SK-N-SH (cell line): ENCODE data around the gene DNAH5. TPM values are rescaled to one million over a fixed set of nuclear protein-coding genes. Genes with fewer than 3 reads are reported as not detected.
A peak's percentile ranks its signal among the peaks of the same experiment; 100 is the strongest.

Experiments
- CTCF ChIA-PET: fragments of 300-600, 350-600 bp; formaldehyde crosslinking; extraction: SDS; loops from one replicate; lab custom pipeline; 2021; lab: Yijun Ruan, JAX
- POLR2A ChIA-PET: fragments of 350-600 bp; sonication (Branson Sonifier 250); formaldehyde crosslinking; extraction: SDS; loops from one replicate; lab custom pipeline; 2020; ENCODE audit warnings: antibody characterized with exemption, inconsistent platforms; lab: Yijun Ruan, JAX
- DNase-seq: peaks from one replicate; pipeline ENCODE4 v3.0.0; 2012
- H2AFZ ChIP-seq: fragments of 200-600 bp; sonication (generic); 2 replicates; pipeline ENCODE4 v1.8.1; 2016; ENCODE audit warnings: antibody characterized with exemption, mild to moderate bottlenecking, low read depth
- H3F3A ChIP-seq: fragments of 200-600 bp; sonication (generic); replicated peaks from 2 replicates; pipeline ENCODE3; 2016; ENCODE audit warnings: antibody characterized with exemption, mild to moderate bottlenecking; ENCODE audit not compliant: insufficient read depth
- H3K27ac ChIP-seq, 2 experiments: fragments of 200-500 bp in 1 of 2; fragments of 200-600 bp in 1 of 2; sonication (Bioruptor generic) in 1 of 2; sonication (generic), shearing (Covaris generic) in 1 of 2; 2 replicates each; pipeline versions ENCODE4 v1.5.1 to v1.6.1; 2014 to 2016; ENCODE audit warnings: low read depth in 2 of 2, inconsistent platforms in 1 of 2, low read length in 1 of 2, mild to moderate bottlenecking in 1 of 2, mixed read lengths in 1 of 2
- H3K27me3 ChIP-seq: fragments of 200-600 bp; sonication (generic), shearing (Covaris generic); 2 replicates; pipeline ENCODE4 v1.6.1; 2016; ENCODE audit warnings: mixed run types; ENCODE audit not compliant: insufficient read depth
- H3K36me3 ChIP-seq, 2 experiments: fragments of 200-500 bp in 1 of 2; fragments of 200-600 bp in 1 of 2; sonication (Bioruptor generic) in 1 of 2; sonication (generic) in 1 of 2; replicated peaks in 1 of 2; 2 replicates each; pipeline versions ENCODE3 to v1.5.1; 2014 to 2016; ENCODE audit warnings: low read length in 1 of 2, mild to moderate bottlenecking in 1 of 2; ENCODE audit not compliant: insufficient read depth in 2 of 2, control insufficient read depth in 1 of 2
- H3K4me1 ChIP-seq, 2 experiments: fragments of 200-500 bp in 1 of 2; fragments of 200-600 bp in 1 of 2; sonication (Bioruptor generic) in 1 of 2; sonication (generic), shearing (Covaris generic) in 1 of 2; 2 replicates each; pipeline versions ENCODE4 v1.5.1 to v1.6.1; 2014 to 2016; ENCODE audit warnings: low read depth in 1 of 2, low read length in 1 of 2, mixed run types in 1 of 2; ENCODE audit not compliant: insufficient read depth in 2 of 2, control insufficient read depth in 1 of 2
- H3K4me2 ChIP-seq: fragments of 200-600 bp; sonication (generic), shearing (Covaris generic); 2 replicates; pipeline ENCODE4 v1.6.1; 2017; ENCODE audit warnings: mixed run types
- H3K4me3 ChIP-seq, 2 experiments: fragments of 200-500 bp in 1 of 2; fragments of 200-600 bp in 1 of 2; sonication (Bioruptor generic) in 1 of 2; sonication (generic), shearing (Covaris generic) in 1 of 2; 2 replicates each; pipeline versions ENCODE4 v1.5.1 to v1.8.1; 2014 to 2016; ENCODE audit warnings: low read depth in 2 of 2, inconsistent platforms in 1 of 2, low read length in 1 of 2, mild to moderate bottlenecking in 1 of 2, mixed read lengths in 1 of 2, moderate library complexity in 1 of 2
- H3K79me2 ChIP-seq: fragments of 200-600 bp; sonication (generic); 2 replicates; pipeline ENCODE4 v1.8.1; 2017; ENCODE audit warnings: mild to moderate bottlenecking; ENCODE audit not compliant: insufficient read depth
- H3K9ac ChIP-seq: fragments of 200-600 bp; sonication (generic); 2 replicates; pipeline ENCODE4 v1.6.1; 2017; ENCODE audit warnings: mixed run types
- H3K9me2 ChIP-seq: fragments of 200-600 bp; sonication (generic); 2 replicates; pipeline ENCODE4 v1.6.1; 2017; ENCODE audit warnings: mixed run types
- H3K9me3 ChIP-seq: fragments of 200-600 bp; sonication (generic); 2 replicates; pipeline ENCODE4 v1.6.1; 2017; ENCODE audit warnings: mixed run types, mild to moderate bottlenecking, moderate library complexity
- H4K20me1 ChIP-seq: fragments of 200-600 bp; sonication (generic); 2 replicates; pipeline ENCODE4 v1.6.1; 2017; ENCODE audit warnings: mild to moderate bottlenecking, mixed run types; ENCODE audit not compliant: insufficient read depth
- CTCF ChIP-seq: fragments of 200-600 bp; sonication (generic); IDR thresholded peaks from 2 replicates; pipeline ENCODE4 v1.6.1; 2017; ENCODE audit warnings: antibody characterized with exemption, mild to moderate bottlenecking, moderate library complexity
- EZH2phosphoT487 ChIP-seq: fragments of 200-600 bp; sonication (generic); IDR thresholded peaks from 2 replicates; pipeline ENCODE4 v1.6.1; 2017; ENCODE audit warnings: low read depth, mixed run types, mild to moderate bottlenecking, antibody characterized with exemption, moderate library complexity, borderline replicate concordance
- FOSL2 ChIP-seq: IDR thresholded peaks from 2 replicates; pipeline ENCODE4 v1.4.0; 2012; ENCODE audit warnings: low read depth, mild to moderate bottlenecking, moderate library complexity, borderline replicate concordance
- FOXJ3 ChIP-seq: sonication (generic); formaldehyde crosslinking; IDR thresholded peaks from 2 replicates; pipeline ENCODE4 v1.5.1; 2020; ENCODE audit warnings: mild to moderate bottlenecking, missing genetic modification reagents
- FOXM1 ChIP-seq: IDR thresholded peaks from 2 replicates; pipeline ENCODE4 v1.4.0; 2012; ENCODE audit warnings: low read depth, mild to moderate bottlenecking
- GATA2 ChIP-seq: sonication (generic); formaldehyde crosslinking; IDR thresholded peaks from 2 replicates; pipeline ENCODE4 v1.5.0; 2020; ENCODE audit warnings: mild to moderate bottlenecking, missing genetic modification reagents
- MAX ChIP-seq: IDR thresholded peaks from 2 replicates; pipeline ENCODE4 v1.4.0; 2012; ENCODE audit warnings: low read depth
- MEF2A ChIP-seq: IDR thresholded peaks from 2 replicates; pipeline ENCODE4 v1.4.0; 2012; ENCODE audit warnings: low read depth, borderline replicate concordance
- MXI1 ChIP-seq: IDR thresholded peaks from 2 replicates; pipeline ENCODE4 v1.6.1; 2012; ENCODE audit warnings: mild to moderate bottlenecking, low read depth, low read length, improper control_type of control experiment
- NFIC ChIP-seq: IDR thresholded peaks from 2 replicates; pipeline ENCODE4 v1.4.0; 2012; ENCODE audit warnings: borderline replicate concordance
- PBX3 ChIP-seq: IDR thresholded peaks from 2 replicates; pipeline ENCODE4; 2012
- RAD21 ChIP-seq: IDR thresholded peaks from 2 replicates; pipeline ENCODE4 v1.6.1; 2012; ENCODE audit warnings: mild to moderate bottlenecking, low read length
- RCOR1 ChIP-seq: fragments of 150-350 bp; IDR thresholded peaks from 2 replicates; pipeline ENCODE4 v1.6.1; 2017; ENCODE audit warnings: antibody characterized with exemption, low read length
- RFX5 ChIP-seq: IDR thresholded peaks from 2 replicates; pipeline ENCODE4 v1.6.1; 2012; ENCODE audit warnings: mild to moderate bottlenecking, improper control_type of control experiment, low read length
- TCF12 ChIP-seq: IDR thresholded peaks from 2 replicates; pipeline ENCODE4 v1.4.0; 2012
- USF1 ChIP-seq: IDR thresholded peaks from 2 replicates; pipeline ENCODE4 v1.4.0; 2012; ENCODE audit warnings: low read depth, borderline replicate concordance
- USF2 ChIP-seq: fragments of 150-350 bp; IDR thresholded peaks from 2 replicates; pipeline ENCODE4 v1.6.1; 2017; ENCODE audit warnings: antibody characterized with exemption, low read length, low read depth, borderline replicate concordance
- WGBS: methylation state at CpG from one replicate; pipeline ENCODE4 v1.1.6; 2017; ENCODE audit warnings: low lambda C conversion rate; 5-methylcytosine and 5-hydroxymethylcytosine counted together
- polyA plus RNA-seq, 3 experiments: library from polyadenylated mRNA; depleted of rRNA; stranded (reverse); fragments of >200 nt; gene quantifications; 2 replicates each; pipeline ENCODE4 v1.2.3, GENCODE V29; 2012

DNAH5 gene
- polyA plus RNA-seq, 1 of the 3 experiments (the other 2 are of a cell fraction), result 0.74 TPM

- no peaks in the 10 kb centered on the region for H3K4me1 ChIP-seq
- ChIA-PET POLR2A (no interaction called here), CTCF (no interaction called here)
- H4K20me1 ChIP-seq, result no peaks in the 10 kb centered on the region
- no peak overlapping the region for H3K4me2 ChIP-seq
- WGBS, result 2% methylated on average over 3 of the region's 3 CpGs
- no peaks in the 10 kb centered on the region for H3K36me3 ChIP-seq
- H3K27ac ChIP-seq, result no peak overlapping the region
- H3K9ac ChIP-seq, result no peak overlapping the region
- no peaks in the 10 kb centered on the region for H3K79me2 ChIP-seq
- TF ChIP-seq MXI1 (no peak), NFIC (no peak), FOXJ3 (no peak), MEF2A (no peak), USF2 (no peak), FOXM1 (no peak), RCOR1 (no peak), TCF12 (no peak)
- DNase-seq, result no peak
- H3K9me2 ChIP-seq, result no peaks in the 10 kb centered on the region
- H3K9me3 ChIP-seq, result no peaks in the 10 kb centered on the region
- no peak overlapping the region for H3K4me3 ChIP-seq
- H3F3A ChIP-seq, result no peaks in the 10 kb centered on the region
- no peak overlapping the region for H2AFZ ChIP-seq
- H3K27me3 ChIP-seq, result no peaks in the 10 kb centered on the region; the same call in 1 of the 2 replicates
Measured at GRCh38 chr5:13698885-13699284, 245.6 kb downstream of the DNAH5 start.

- ChIA-PET POLR2A (no interaction called here), CTCF (no interaction called here)
Measured at GRCh38 chr5:13695076-13695712, 249.3 kb downstream of the DNAH5 start.

More at GRCh38 chr5:13695076-13695712, 249.3 kb downstream of the DNAH5 start:
- Histone ChIP-seq H3K9ac (no peak overlapping the region), H3F3A (no peaks in the 10 kb centered on the region), H3K4me2 (0 out of 2 replicates have a peak overlapping the region, but pooled peaks have one; percentile 37), H2AFZ (no peak overlapping the region), H3K27me3 (no peaks in the 10 kb centered on the region; the same call in 1 of the 2 replicates), H3K27ac (no peak overlapping the region), H3K9me3 (no peaks in the 10 kb centered on the region), H3K36me3 (no peaks in the 10 kb centered on the region), H3K4me3 (no peak overlapping the region), H3K4me1 (no peaks in the 10 kb centered on the region), H3K79me2 (no peaks in the 10 kb centered on the region), H3K9me2 (no peaks in the 10 kb centered on the region), H4K20me1 (no peaks in the 10 kb centered on the region)
- TF ChIP-seq PBX3, result no peak
- TF ChIP-seq MXI1, result no peak
- peak; percentile 25; the same call in 1 of the 2 replicates for TF ChIP-seq USF1
- no peak for TF ChIP-seq RCOR1
- TF ChIP-seq EZH2phosphoT487, result no peak
- no peak for TF ChIP-seq FOSL2
- TF ChIP-seq CTCF, result peak; percentile 17; the same call in 1 of the 2 replicates
- no peak for TF ChIP-seq MAX
- TF ChIP-seq TCF12, result no peak
- TF ChIP-seq RAD21, result no peak
- TF ChIP-seq GATA2 (CRISPR knock-in tag), result no peak
- no peak for TF ChIP-seq FOXJ3
- TF ChIP-seq RFX5, result no peak
- 5% methylated on average over 8 of the region's 9 CpGs for WGBS
- no peak for DNase-seq
